ENCODE data around the gene FHOD1. TPM values are rescaled to one million over a fixed set of nuclear protein-coding genes. Genes with fewer than 3 reads are reported as not detected.
A peak's percentile ranks its signal among the peaks of the same experiment; 100 is the strongest.

FHOD1 gene
- total and polyA plus RNA-seq, 9 of the 15 experiments (the other 6 are each of a cell fraction or from before 2014, with no cell fraction given), result 18.7 to 126 (median 32.3) TPM

- H3K9me1 ChIP-seq (ENCODE audit: control insufficient read depth, insufficient read depth, low read length), result no peaks in the 10 kb centered on the region
- peaks cover 57% of the 10 kb centered on the region; the same call in 2 of the 3 replicates for H3K36me3 ChIP-seq (ENCODE audit: control insufficient read depth, insufficient read depth, low read length)
- no peak overlapping the region for H2AFZ ChIP-seq (ENCODE audit: low read depth, low read length)
- H3K27ac ChIP-seq (ENCODE audit: extremely low read depth, low read depth, low read length), result peak overlapping the region; percentile 19; the same call in 1 of the 3 replicates
- H3K9me3 ChIP-seq (replicated peaks; ENCODE audit: control insufficient read depth, insufficient read depth, low read depth, low read length), result no peaks in the 10 kb centered on the region
- 83% methylated on average over 9 of the region's 9 CpGs for WGBS (ENCODE audit: insufficient coverage, low coverage, missing lambda C conversion rate)
- ChIA-PET POLR2A (interaction anchor here (1.3 to 2.8 kb wide), 5 partner anchors 10 to 31 kb away, joined by 3 to 31 read pairs (median 6); no protein-coding TSS in a partner anchor), CTCF (ENCODE audit: low intra/inter-chr PET ratio) (no interaction called here)
- peaks cover 18 to 20% of the 10 kb centered on the region in 2 experiments for H3K4me1 ChIP-seq (replicated peaks in 1 of 2; ENCODE audit: control insufficient read depth in 2 of 2, insufficient read depth in 2 of 2, low read length in 2 of 2)
- intact Hi-C loops (cut with micrococcal nuclease), result loop anchor here (5.0 kb wide), 1 partner anchor 36 kb away; the partner anchor contains the start of genes E2F4 and EXOC3L1
- H4K20me1 ChIP-seq (replicated peaks; ENCODE audit: control insufficient read depth, insufficient read depth, low read length), result no peaks in the 10 kb centered on the region
- no TSS peak for BruUV-seq (replicated peaks)
- peaks cover 21% of the 10 kb centered on the region for H3K79me2 ChIP-seq (ENCODE audit: control insufficient read depth, insufficient read depth, low read length)
- peak overlapping the region; percentile 100 for H3K4me2 ChIP-seq (ENCODE audit: insufficient read depth, low read length)
- FAIRE-seq (no peak), DNase-seq (ENCODE audit: extremely low read depth in 1 of 4, low spot score in 3 of 4) (no peak), ATAC-seq (no peak)
- H3K9ac ChIP-seq (ENCODE audit: insufficient read depth in 1 of 2, low read depth in 2 of 2, low read length in 2 of 2), result peak overlapping the region; percentile 94 to 97
- H3K27me3 ChIP-seq (ENCODE audit: control insufficient read depth in 2 of 2, insufficient read depth in 2 of 2, low read length in 2 of 2), result no peaks in the 10 kb centered on the region
- H3K4me3 ChIP-seq, result peak overlapping the region; percentile 98
- in situ Hi-C loops (cut with MboI), result no loop called here
- TF ChIP-seq POLR2G (IDR thresholded peaks at IDR 0.05; ENCODE audit: low read depth, low read length), result peak; percentile 39; the same call in 1 of the 2 replicates
- TF ChIP-seq RBFOX2 (IDR thresholded peaks at IDR 0.05; ENCODE audit: low read depth, low read length), result 0 out of 2 replicates have a peak, but pooled peaks have one; percentile 26
- 0 out of 2 replicates have a peak, but pooled peaks have one; percentile 17 for TF ChIP-seq POLR2A (conservative IDR thresholded peaks at IDR 0.05)
- no peak for TF ChIP-seq ZZZ3 (IDR thresholded peaks at IDR 0.05)
- 0 out of 2 replicates have a peak, but pooled peaks have one; percentile 10 for TF ChIP-seq USF1 (CRISPR knock-in tag; IDR thresholded peaks at IDR 0.05)
- TF ChIP-seq HMG20A (CRISPR knock-in tag; conservative IDR thresholded peaks at IDR 0.05), result no peak
- peak; percentile 52 for TF ChIP-seq SUPT5H (IDR thresholded peaks at IDR 0.05)
- TF ChIP-seq ZKSCAN3 (CRISPR knock-in tag; IDR thresholded peaks at IDR 0.05), result no peak
Measured at GRCh38 chr16:67228034-67228785, 19.1 kb downstream of the FHOD1 start.

All from K562 (cell line).